Measurements from ENCODE around the gene CALY.

CALY gene

DNA sequence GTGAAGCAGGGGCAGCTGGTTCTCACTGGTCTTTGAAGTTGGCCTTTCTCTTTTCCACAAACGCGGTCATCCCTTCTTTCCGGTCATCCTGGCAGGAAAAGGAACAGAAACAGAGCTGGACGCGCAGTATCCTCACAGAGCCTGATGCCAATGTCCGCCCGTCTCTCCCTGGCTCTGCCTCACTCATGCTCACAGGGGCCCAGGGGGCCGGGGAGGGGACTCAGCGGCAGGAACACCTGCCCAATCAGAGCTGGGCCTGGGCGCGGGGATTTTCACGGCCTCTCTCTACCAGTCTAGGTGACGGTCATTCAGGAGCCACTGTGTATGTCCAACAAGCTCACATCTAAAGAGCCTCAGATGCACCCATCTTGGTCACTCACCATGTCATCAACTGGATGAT, 26.1 kb upstream of the CALY start (continued):
- TF ChIP-seq, protein P1, sequence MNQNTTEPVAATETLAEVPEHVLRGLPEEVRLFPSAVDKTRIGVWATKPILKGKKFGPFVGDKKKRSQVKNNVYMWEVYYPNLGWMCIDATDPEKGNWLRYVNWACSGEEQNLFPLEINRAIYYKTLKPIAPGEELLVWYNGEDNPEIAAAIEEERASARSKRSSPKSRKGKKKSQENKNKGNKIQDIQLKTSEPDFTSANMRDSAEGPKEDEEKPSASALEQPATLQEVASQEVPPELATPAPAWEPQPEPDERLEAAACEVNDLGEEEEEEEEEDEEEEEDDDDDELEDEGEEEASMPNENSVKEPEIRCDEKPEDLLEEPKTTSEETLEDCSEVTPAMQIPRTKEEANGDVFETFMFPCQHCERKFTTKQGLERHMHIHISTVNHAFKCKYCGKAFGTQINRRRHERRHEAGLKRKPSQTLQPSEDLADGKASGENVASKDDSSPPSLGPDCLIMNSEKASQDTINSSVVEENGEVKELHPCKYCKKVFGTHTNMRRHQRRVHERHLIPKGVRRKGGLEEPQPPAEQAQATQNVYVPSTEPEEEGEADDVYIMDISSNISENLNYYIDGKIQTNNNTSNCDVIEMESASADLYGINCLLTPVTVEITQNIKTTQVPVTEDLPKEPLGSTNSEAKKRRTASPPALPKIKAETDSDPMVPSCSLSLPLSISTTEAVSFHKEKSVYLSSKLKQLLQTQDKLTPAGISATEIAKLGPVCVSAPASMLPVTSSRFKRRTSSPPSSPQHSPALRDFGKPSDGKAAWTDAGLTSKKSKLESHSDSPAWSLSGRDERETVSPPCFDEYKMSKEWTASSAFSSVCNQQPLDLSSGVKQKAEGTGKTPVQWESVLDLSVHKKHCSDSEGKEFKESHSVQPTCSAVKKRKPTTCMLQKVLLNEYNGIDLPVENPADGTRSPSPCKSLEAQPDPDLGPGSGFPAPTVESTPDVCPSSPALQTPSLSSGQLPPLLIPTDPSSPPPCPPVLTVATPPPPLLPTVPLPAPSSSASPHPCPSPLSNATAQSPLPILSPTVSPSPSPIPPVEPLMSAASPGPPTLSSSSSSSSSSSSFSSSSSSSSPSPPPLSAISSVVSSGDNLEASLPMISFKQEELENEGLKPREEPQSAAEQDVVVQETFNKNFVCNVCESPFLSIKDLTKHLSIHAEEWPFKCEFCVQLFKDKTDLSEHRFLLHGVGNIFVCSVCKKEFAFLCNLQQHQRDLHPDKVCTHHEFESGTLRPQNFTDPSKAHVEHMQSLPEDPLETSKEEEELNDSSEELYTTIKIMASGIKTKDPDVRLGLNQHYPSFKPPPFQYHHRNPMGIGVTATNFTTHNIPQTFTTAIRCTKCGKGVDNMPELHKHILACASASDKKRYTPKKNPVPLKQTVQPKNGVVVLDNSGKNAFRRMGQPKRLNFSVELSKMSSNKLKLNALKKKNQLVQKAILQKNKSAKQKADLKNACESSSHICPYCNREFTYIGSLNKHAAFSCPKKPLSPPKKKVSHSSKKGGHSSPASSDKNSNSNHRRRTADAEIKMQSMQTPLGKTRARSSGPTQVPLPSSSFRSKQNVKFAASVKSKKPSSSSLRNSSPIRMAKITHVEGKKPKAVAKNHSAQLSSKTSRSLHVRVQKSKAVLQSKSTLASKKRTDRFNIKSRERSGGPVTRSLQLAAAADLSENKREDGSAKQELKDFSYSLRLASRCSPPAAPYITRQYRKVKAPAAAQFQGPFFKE (tag by site-specific recombination; IDR thresholded peaks at IDR 0.05; ENCODE audit: borderline replicate concordance): no peak

DNA sequence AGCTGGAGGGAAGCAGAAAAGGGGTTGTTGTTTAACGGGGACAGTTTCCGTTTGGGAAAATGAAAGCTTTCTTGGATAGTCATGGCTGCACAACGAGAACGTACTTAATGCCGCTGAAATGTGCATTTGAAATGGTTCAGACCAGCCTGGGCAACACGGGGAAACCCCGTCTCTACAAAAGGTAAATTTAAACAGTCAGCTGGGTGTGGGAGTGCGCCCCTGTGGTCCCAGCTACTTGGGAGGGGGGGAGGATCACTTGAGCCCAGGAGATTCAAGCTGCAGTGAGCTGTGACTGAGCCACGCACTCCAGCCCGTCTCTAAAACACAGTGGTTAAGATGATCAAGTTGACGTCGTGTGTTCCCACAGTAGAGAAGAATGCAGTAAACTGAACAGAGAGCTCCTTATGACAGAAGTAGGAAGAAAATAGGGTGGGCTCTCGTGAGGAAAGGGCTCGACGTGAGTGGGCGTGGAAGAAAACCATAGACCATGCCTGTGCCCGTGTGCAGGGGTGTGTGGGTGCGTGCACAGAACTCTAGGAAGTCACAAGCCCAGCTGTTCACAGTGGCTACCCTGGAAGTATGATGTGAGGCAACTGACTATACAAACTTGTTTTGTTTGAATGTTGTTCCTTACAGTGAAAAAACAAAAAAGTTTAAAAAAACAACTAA, 25.2 kb upstream of the CALY start:
- H3K36me3 ChIP-seq (ENCODE audit: control insufficient read depth in 2 of 2, insufficient read depth in 1 of 2, low read length in 2 of 2): peaks cover 0 to 47% of the 10 kb centered on the region in 2 experiments; a peak in 2 of 3 replicates
- no peaks in the 10 kb centered on the region for H3K9me3 ChIP-seq (ENCODE audit: control insufficient read depth, insufficient read depth, low read depth, low read length)
- TF ChIP-seq OSR2 (tag by site-specific recombination; IDR thresholded peaks at IDR 0.05) (no peak), ZFHX2 (tag by site-specific recombination; conservative IDR thresholded peaks at IDR 0.05) (0 out of 2 replicates have a peak, but pooled peaks have one; percentile 18), ZFP69B (tag by site-specific recombination; IDR thresholded peaks at IDR 0.05) (no peak), EGR2 (tag by site-specific recombination; IDR thresholded peaks at IDR 0.05; ENCODE audit: low read depth) (peak; percentile 63)
- peaks cover 4% of the 10 kb centered on the region; the same call in 1 of the 2 replicates for H3K4me1 ChIP-seq (ENCODE audit: control insufficient read depth, insufficient read depth, low read length)
- POLR2A ChIA-PET: interaction anchor here (0.9 to 2.6 kb wide), 3 partner anchors 9 to 16 kb away, joined by 3 to 16 read pairs (median 3); partner anchors contain the start of gene ECHS1
- no peak overlapping the region for H3K4me3 ChIP-seq (ENCODE audit: low read depth, low read length)
- H3K27ac ChIP-seq (ENCODE audit: extremely low read depth, low read depth, low read length): no peak overlapping the region
- CTCF ChIA-PET: interaction anchor here (1.1 to 4.2 kb wide), 2 partner anchors 11 to 32 kb away, joined by 3 to 27 read pairs; no protein-coding TSS in a partner anchor

- ChIA-PET POLR2A (interaction anchor here (0.9 to 2.6 kb wide), 3 partner anchors 9 to 11 kb away, joined by 3 to 16 read pairs (median 4); partner anchors contain the start of gene ECHS1), CTCF (interaction anchor here (1.1 to 4.2 kb wide), 2 partner anchors 11 to 31 kb away, joined by 3 to 27 read pairs; no protein-coding TSS in a partner anchor)
- TF ChIP-seq, protein P2, sequence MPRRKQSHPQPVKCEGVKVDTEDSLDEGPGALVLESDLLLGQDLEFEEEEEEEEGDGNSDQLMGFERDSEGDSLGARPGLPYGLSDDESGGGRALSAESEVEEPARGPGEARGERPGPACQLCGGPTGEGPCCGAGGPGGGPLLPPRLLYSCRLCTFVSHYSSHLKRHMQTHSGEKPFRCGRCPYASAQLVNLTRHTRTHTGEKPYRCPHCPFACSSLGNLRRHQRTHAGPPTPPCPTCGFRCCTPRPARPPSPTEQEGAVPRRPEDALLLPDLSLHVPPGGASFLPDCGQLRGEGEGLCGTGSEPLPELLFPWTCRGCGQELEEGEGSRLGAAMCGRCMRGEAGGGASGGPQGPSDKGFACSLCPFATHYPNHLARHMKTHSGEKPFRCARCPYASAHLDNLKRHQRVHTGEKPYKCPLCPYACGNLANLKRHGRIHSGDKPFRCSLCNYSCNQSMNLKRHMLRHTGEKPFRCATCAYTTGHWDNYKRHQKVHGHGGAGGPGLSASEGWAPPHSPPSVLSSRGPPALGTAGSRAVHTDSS (tag by site-specific recombination; IDR thresholded peaks at IDR 0.05): no peak
- no peak for TF ChIP-seq ZNF677 (tag by site-specific recombination; IDR thresholded peaks at IDR 0.05)
- peak; percentile 86 for TF ChIP-seq EGR2 (tag by site-specific recombination; IDR thresholded peaks at IDR 0.05; ENCODE audit: low read depth)
- peak; percentile 89 for TF ChIP-seq KLF1 (tag by site-specific recombination; IDR thresholded peaks at IDR 0.05)
- no peak for TF ChIP-seq ZNF133 (tag by site-specific recombination; IDR thresholded peaks at IDR 0.05)
- TF ChIP-seq, protein P3, sequence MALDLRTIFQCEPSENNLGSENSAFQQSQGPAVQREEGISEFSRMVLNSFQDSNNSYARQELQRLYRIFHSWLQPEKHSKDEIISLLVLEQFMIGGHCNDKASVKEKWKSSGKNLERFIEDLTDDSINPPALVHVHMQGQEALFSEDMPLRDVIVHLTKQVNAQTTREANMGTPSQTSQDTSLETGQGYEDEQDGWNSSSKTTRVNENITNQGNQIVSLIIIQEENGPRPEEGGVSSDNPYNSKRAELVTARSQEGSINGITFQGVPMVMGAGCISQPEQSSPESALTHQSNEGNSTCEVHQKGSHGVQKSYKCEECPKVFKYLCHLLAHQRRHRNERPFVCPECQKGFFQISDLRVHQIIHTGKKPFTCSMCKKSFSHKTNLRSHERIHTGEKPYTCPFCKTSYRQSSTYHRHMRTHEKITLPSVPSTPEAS (tag by site-specific recombination; IDR thresholded peaks at IDR 0.05): no peak
- TF ChIP-seq IKZF3 (tag by site-specific recombination; IDR thresholded peaks at IDR 0.05): peak; percentile 45; the same call in 1 of the 2 replicates
- no peak for TF ChIP-seq OSR2 (tag by site-specific recombination; IDR thresholded peaks at IDR 0.05)
- 0 out of 2 replicates have a peak, but pooled peaks have one; percentile 20 for TF ChIP-seq SP3 (tag by site-specific recombination; IDR thresholded peaks at IDR 0.05)
- TF ChIP-seq ZBTB8A (tag by site-specific recombination; IDR thresholded peaks at IDR 0.05): 0 out of 2 replicates have a peak, but pooled peaks have one; percentile 45
- no peak for TF ChIP-seq ZNF514 (tag by site-specific recombination; IDR thresholded peaks at IDR 0.05)
- TF ChIP-seq ZFHX2 (tag by site-specific recombination; conservative IDR thresholded peaks at IDR 0.05): peak; percentile 57
- no peak for TF ChIP-seq ZNF132 (tag by site-specific recombination; IDR thresholded peaks at IDR 0.05; ENCODE audit: borderline replicate concordance)
- peaks cover 0 to 40% of the 10 kb centered on the region in 2 experiments; a peak in 2 of 3 replicates for H3K36me3 ChIP-seq (ENCODE audit: control insufficient read depth in 2 of 2, insufficient read depth in 1 of 2, low read length in 2 of 2)
- H3K4me1 ChIP-seq (ENCODE audit: control insufficient read depth, insufficient read depth, low read length): peaks cover 4% of the 10 kb centered on the region; the same call in 1 of the 2 replicates
- H3K4me3 ChIP-seq (ENCODE audit: low read depth, low read length): no peak overlapping the region
- no peak overlapping the region for H3K27ac ChIP-seq (ENCODE audit: extremely low read depth, low read depth, low read length)
- H3K9me3 ChIP-seq (ENCODE audit: control insufficient read depth, insufficient read depth, low read depth, low read length): no peaks in the 10 kb centered on the region
These were observed 24.5 kb upstream of the CALY start for GRCh38 chr10:133361227-133361626.
